ENCODE data around the gene FGFR3. TPM values are rescaled to one million over a fixed set of nuclear protein-coding genes. Genes with fewer than 3 reads are reported as not detected.

FGFR3 gene
- total and polyA plus RNA-seq, 8 donors: 1.2 to 530 (median 26.9) TPM

GRCh38 chr4:1753294-1753696 is 39.8 kb upstream of the FGFR3 start:
- peak overlapping the region in 1 of 5 donors; percentile 42 for H3K27ac ChIP-seq
- intact Hi-C loops (cut with DNase I; ENCODE audit: low total_unique reads): no loop called here

DNA sequence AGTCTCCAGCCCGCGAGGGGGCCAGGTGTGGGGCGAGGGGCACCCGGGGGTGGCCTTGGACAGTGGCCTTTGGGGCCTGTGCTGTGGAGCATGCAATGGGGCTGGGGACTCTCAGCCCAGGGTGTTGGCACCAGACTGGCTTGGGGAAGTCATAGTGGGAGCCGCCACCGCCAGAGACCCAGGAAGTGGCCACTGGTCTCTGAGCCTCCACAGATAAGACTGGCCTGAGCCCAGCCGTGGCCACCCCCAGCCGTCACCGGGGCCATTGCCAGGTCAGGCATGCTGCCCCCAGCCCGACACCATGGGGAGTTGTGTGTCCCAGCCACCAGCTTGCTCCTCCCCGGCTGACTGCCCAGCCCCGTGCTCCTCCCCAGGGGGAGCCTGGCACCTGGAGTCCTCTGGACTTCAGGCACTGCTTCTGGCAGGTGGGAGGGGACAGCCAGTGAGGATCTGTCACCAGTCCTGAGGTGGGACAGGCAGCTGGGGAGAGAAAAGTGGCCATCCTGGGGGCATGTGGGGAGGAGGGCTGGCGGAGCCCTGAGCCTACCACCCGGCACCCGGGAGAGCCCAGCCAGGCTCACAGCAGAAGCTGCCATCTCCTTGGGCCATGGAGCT is 39.3 kb upstream of the FGFR3 start:
- TF ChIP-seq POLR2AphosphoS5 (IDR thresholded peaks at IDR 0.05): no peak
- TF ChIP-seq CTCF (IDR thresholded peaks at IDR 0.05): no peak
- TF ChIP-seq EP300 (IDR thresholded peaks at IDR 0.05): no peak
- TF ChIP-seq POLR2A (IDR thresholded peaks at IDR 0.05): no peak
- H3K36me3 ChIP-seq: no peaks in the 10 kb centered on the region
- intact Hi-C loops (cut with DNase I; ENCODE audit: low total_unique reads): no loop called here
- no peaks in the 10 kb centered on the region for H3K9me3 ChIP-seq
- H3K27me3 ChIP-seq: peaks cover 0 to 18% (median 0%) of the 10 kb centered on the region in 3 donors
- WGBS, 5 donors: 56 to 85% (median 67%) methylated on average over 4 to 15 of the region's 15 CpGs
- no peak overlapping the region for H3K4me3 ChIP-seq
- DNase-seq: peak in 1 of 2 donors; percentile 36
- peak overlapping the region in 1 of 5 donors; percentile 42 for H3K27ac ChIP-seq
- peaks cover 13 to 28% (median 25%) of the 10 kb centered on the region in 4 donors for H3K4me1 ChIP-seq

More at GRCh38 chr4:1753294-1753696, 39.8 kb upstream of the FGFR3 start:
- no peaks in the 10 kb centered on the region for H3K36me3 ChIP-seq
- TF ChIP-seq CTCF (IDR thresholded peaks at IDR 0.05) (no peak), EP300 (IDR thresholded peaks at IDR 0.05) (no peak), POLR2AphosphoS5 (IDR thresholded peaks at IDR 0.05) (no peak), POLR2A (IDR thresholded peaks at IDR 0.05) (no peak)
- peaks cover 18 to 33% (median 31%) of the 10 kb centered on the region in 4 donors for H3K4me1 ChIP-seq
- no peak for DNase-seq
- peaks cover 0 to 23% (median 3%) of the 10 kb centered on the region in 3 donors for H3K27me3 ChIP-seq
- H3K9me3 ChIP-seq: no peaks in the 10 kb centered on the region
- 30 to 66% (median 59%) methylated on average over 4 to 10 of the region's 10 CpGs; no CpG with 5 or more reads in 1 of the 5 donors for WGBS, 5 donors
- H3K4me3 ChIP-seq: no peak overlapping the region

- WGBS, 5 donors: 78 to 83% (median 80%) methylated on average over 1 to 5 of the region's 5 CpGs
- Histone ChIP-seq H3K9me3 (no peaks in the 10 kb centered on the region), H3K27me3 (peaks cover 0 to 15% (median 0%) of the 10 kb centered on the region in 3 donors), H3K36me3 (no peaks in the 10 kb centered on the region), H3K27ac (no peak overlapping the region), H3K4me1 (peaks cover 13 to 27% (median 25%) of the 10 kb centered on the region in 4 donors), H3K4me3 (no peak overlapping the region)
- TF ChIP-seq EP300 (IDR thresholded peaks at IDR 0.05): no peak
- TF ChIP-seq CTCF (IDR thresholded peaks at IDR 0.05): no peak
- TF ChIP-seq POLR2AphosphoS5 (IDR thresholded peaks at IDR 0.05): no peak
- no peak for TF ChIP-seq POLR2A (IDR thresholded peaks at IDR 0.05)
- no peak for DNase-seq
- intact Hi-C loops (cut with DNase I; ENCODE audit: low total_unique reads): no loop called here
These were observed 38.8 kb upstream of the FGFR3 start for GRCh38 chr4:1754336-1754735.

DNA sequence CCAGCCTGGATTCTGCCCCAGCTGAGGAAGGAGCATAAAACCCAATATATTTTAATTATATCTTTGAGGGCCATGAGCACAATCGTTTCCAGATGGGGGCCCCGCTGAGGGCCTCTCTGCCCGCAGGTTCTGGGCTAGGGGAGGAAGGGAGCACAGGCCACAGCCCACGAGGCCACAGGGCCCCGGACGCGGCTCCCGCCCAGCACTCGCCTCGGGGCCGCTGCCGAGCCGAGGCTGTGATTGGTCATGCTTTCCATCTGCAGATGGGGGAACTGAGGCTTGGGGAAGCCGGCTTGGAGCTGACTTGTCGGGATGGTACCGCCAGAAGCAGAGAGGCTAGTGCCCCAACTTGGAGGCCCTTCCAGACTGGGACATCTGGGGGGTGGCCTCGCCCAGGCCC is 37.8 kb upstream of the FGFR3 start:
- WGBS, 5 donors: 80 to 90% (median 89%) methylated on average over 1 to 17 of the region's 17 CpGs
- intact Hi-C loops (cut with DNase I; ENCODE audit: low total_unique reads): no loop called here
- no peak for DNase-seq
- TF ChIP-seq POLR2AphosphoS5 (IDR thresholded peaks at IDR 0.05) (no peak), EP300 (IDR thresholded peaks at IDR 0.05) (no peak), CTCF (IDR thresholded peaks at IDR 0.05) (no peak), POLR2A (IDR thresholded peaks at IDR 0.05) (no peak)
- Histone ChIP-seq H3K4me3 (no peak overlapping the region), H3K27me3 (peaks cover 0 to 5% (median 0%) of the 10 kb centered on the region in 3 donors), H3K9me3 (no peaks in the 10 kb centered on the region), H3K4me1 (peaks cover 13 to 27% (median 25%) of the 10 kb centered on the region in 4 donors), H3K27ac (no peak overlapping the region), H3K36me3 (no peaks in the 10 kb centered on the region)
